ENCODE data around the gene C1orf116. TPM values are rescaled to one million over a fixed set of nuclear protein-coding genes. Genes with fewer than 3 reads are reported as not detected.

Gene C1orf116
- total RNA-seq, 3 donors from 2014 or later (not counting 1 experiment from before 2014, with no cell fraction given) = 0.21 to 0.39 (median 0.30) TPM

- no peak for ATAC-seq
- Mint-ChIP-seq H3K36me3 (no peaks in the 10 kb centered on the region), H3K27ac (no peak overlapping the region), H3K9me3 (no peaks in the 10 kb centered on the region), H3K4me1 (no peaks in the 10 kb centered on the region), H3K4me3 (no peak overlapping the region), H3K27me3 (ENCODE audit: low read depth in 2 of 2) (peaks cover 33 to 53% of the 10 kb centered on the region in 2 donors)
- H3K4me1 ChIP-seq (ENCODE audit: control insufficient read depth, insufficient read depth, low read length) = no peaks in the 10 kb centered on the region
- peaks cover 8% of the 10 kb centered on the region for H3K27me3 ChIP-seq (ENCODE audit: control insufficient read depth, insufficient read depth, low read length)
- TF ChIP-seq CTCF (IDR thresholded peaks at IDR 0.05) = no peak
- no peak for DNase-seq
- H3K27ac ChIP-seq (ENCODE audit: low read length) = no peak overlapping the region
- H3K4me3 ChIP-seq (ENCODE audit: low read length) = no peak overlapping the region
- H3K9me3 ChIP-seq (ENCODE audit: control insufficient read depth, insufficient read depth, low read length) = no peaks in the 10 kb centered on the region
- H3K36me3 ChIP-seq (ENCODE audit: control insufficient read depth, insufficient read depth, low read length) = no peaks in the 10 kb centered on the region
- intact Hi-C loops (cut with micrococcal nuclease) = no loop called here
- WGBS (ENCODE audit: insufficient coverage) = 80% methylated on average over 5 of the region's 5 CpGs
These were observed 2.6 kb downstream of the C1orf116 start for GRCh38 chr1:207029701-207030521.

GRCh38 chr1:207028884-207029650, 3.5 kb downstream of the C1orf116 start:
- Histone ChIP-seq H3K27ac (ENCODE audit: low read length) (no peak overlapping the region), H3K36me3 (ENCODE audit: control insufficient read depth, insufficient read depth, low read length) (no peaks in the 10 kb centered on the region), H3K27me3 (ENCODE audit: control insufficient read depth, insufficient read depth, low read length) (peaks cover 7% of the 10 kb centered on the region), H3K4me3 (ENCODE audit: low read length) (no peak overlapping the region), H3K4me1 (ENCODE audit: control insufficient read depth, insufficient read depth, low read length) (no peaks in the 10 kb centered on the region), H3K9me3 (ENCODE audit: control insufficient read depth, insufficient read depth, low read length) (no peaks in the 10 kb centered on the region)
- Mint-ChIP-seq H3K36me3 (no peaks in the 10 kb centered on the region), H3K27me3 (ENCODE audit: low read depth in 2 of 2) (peaks cover 37 to 50% of the 10 kb centered on the region in 2 donors), H3K4me3 (no peak overlapping the region), H3K4me1 (no peaks in the 10 kb centered on the region), H3K9me3 (no peaks in the 10 kb centered on the region), H3K27ac (no peak overlapping the region)
- intact Hi-C loops (cut with micrococcal nuclease) = no loop called here
- no peak for DNase-seq
- ATAC-seq = no peak
- no peak for TF ChIP-seq CTCF (IDR thresholded peaks at IDR 0.05)
- 75% methylated on average over 2 of the region's 2 CpGs for WGBS (ENCODE audit: insufficient coverage)

GRCh38 chr1:207027921-207028320, 4.6 kb downstream of the C1orf116 start:
- no peaks in the 10 kb centered on the region for H3K9me3 ChIP-seq (ENCODE audit: control insufficient read depth, insufficient read depth, low read length)
- Mint-ChIP-seq H3K36me3 (no peaks in the 10 kb centered on the region), H3K27ac (no peak overlapping the region), H3K4me1 (no peaks in the 10 kb centered on the region), H3K27me3 (ENCODE audit: low read depth in 2 of 2) (peaks cover 37 to 46% of the 10 kb centered on the region in 2 donors), H3K4me3 (no peak overlapping the region), H3K9me3 (no peaks in the 10 kb centered on the region)
- DNase-seq (no peak), ATAC-seq (no peak)
- H3K36me3 ChIP-seq (ENCODE audit: control insufficient read depth, insufficient read depth, low read length) = no peaks in the 10 kb centered on the region
- no peaks in the 10 kb centered on the region for H3K4me1 ChIP-seq (ENCODE audit: control insufficient read depth, insufficient read depth, low read length)
- H3K27ac ChIP-seq (ENCODE audit: low read length) = no peak overlapping the region
- H3K27me3 ChIP-seq (ENCODE audit: control insufficient read depth, insufficient read depth, low read length) = peaks cover 3% of the 10 kb centered on the region
- intact Hi-C loops (cut with micrococcal nuclease) = no loop called here
- no CpG with 5 or more reads among the region's 1 CpG for WGBS (ENCODE audit: insufficient coverage)
- no peak overlapping the region for H3K4me3 ChIP-seq (ENCODE audit: low read length)
- no peak for TF ChIP-seq CTCF (IDR thresholded peaks at IDR 0.05)

Data from natural killer cell (primary cell).